ENCODE results near the gene KANSL1. TPM values are rescaled to one million over a fixed set of nuclear protein-coding genes. Genes with fewer than 3 reads are reported as not detected.
A peak's percentile ranks its signal among the peaks of the same experiment; 100 is the strongest.
"Not testable (repeated sequence)": the region's sequence is repeated elsewhere in the genome, so short reads cannot be mapped to it uniquely, and the experiment has no call there.

KANSL1 gene
- total RNA-seq, 1 donor: 171 TPM

GRCh38 chr17:46106966-46107644, 86.1 kb downstream of the KANSL1 start:
- no peak for TF ChIP-seq CTCF (IDR thresholded peaks at IDR 0.05; ENCODE audit: insufficient read depth, low read depth, low read length)
- no peak for DNase-seq (ENCODE audit: low read depth)
- no peak overlapping the region for H3K4me3 ChIP-seq (ENCODE audit: low read depth, low read length)

GRCh38 chr17:46102806-46103205, 90.4 kb downstream of the KANSL1 start:
- not testable (repeated sequence) for DNase-seq (ENCODE audit: low read depth); H3K4me3 ChIP-seq (ENCODE audit: low read depth, low read length)

GRCh38 chr17:46101785-46102617, 91.2 kb downstream of the KANSL1 start:
- peak; percentile 12 for DNase-seq (ENCODE audit: low read depth)
- not testable (repeated sequence) for H3K4me3 ChIP-seq (ENCODE audit: low read depth, low read length)

GRCh38 chr17:46100590-46100989, 92.6 kb downstream of the KANSL1 start:
- DNase-seq (ENCODE audit: low read depth): no peak
- H3K4me3 ChIP-seq (ENCODE audit: low read depth, low read length): no peak overlapping the region
- no peak for TF ChIP-seq CTCF (IDR thresholded peaks at IDR 0.05; ENCODE audit: insufficient read depth, low read depth, low read length)

GRCh38 chr17:46099865-46100264, 93.4 kb downstream of the KANSL1 start:
- H3K4me3 ChIP-seq (ENCODE audit: low read depth, low read length): no peak overlapping the region
- no peak for DNase-seq (ENCODE audit: low read depth)
- TF ChIP-seq CTCF (IDR thresholded peaks at IDR 0.05; ENCODE audit: insufficient read depth, low read depth, low read length): no peak

DNA sequence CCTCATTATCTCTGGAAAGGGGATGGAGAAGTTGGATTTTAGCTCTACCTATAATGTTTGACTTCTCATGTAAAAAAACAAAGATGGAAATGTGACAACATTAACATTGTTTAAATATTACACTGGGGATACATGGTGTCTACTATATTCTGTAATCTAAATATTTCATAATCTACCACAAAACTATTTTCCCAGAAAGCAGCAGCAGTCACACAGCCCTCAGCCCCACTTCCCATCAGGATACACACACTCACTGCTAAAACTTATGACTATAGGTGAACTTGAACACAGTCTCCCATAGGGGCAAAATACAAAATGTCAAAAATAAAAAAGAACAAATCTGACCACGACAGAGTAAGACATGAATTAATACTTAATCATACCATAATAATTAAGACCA, 95.7 kb downstream of the KANSL1 start:
- peak; percentile 32 for DNase-seq (ENCODE audit: low read depth)
- no peak overlapping the region for H3K4me3 ChIP-seq (ENCODE audit: low read depth, low read length)
- no peak for TF ChIP-seq CTCF (IDR thresholded peaks at IDR 0.05; ENCODE audit: insufficient read depth, low read depth, low read length)

GRCh38 chr17:46092991-46093390, 100.2 kb downstream of the KANSL1 start:
- H3K4me3 ChIP-seq (ENCODE audit: low read depth, low read length): no peak overlapping the region

More at GRCh38 chr17:46092991-46093390, 100.2 kb downstream of the KANSL1 start:
- no peak for DNase-seq (ENCODE audit: low read depth)
- no peak for TF ChIP-seq CTCF (IDR thresholded peaks at IDR 0.05; ENCODE audit: insufficient read depth, low read depth, low read length)
